Activated effector memory CD4-positive, alpha-beta T cell treated with anti-CD3 and anti-CD28 coated beads, Interleukin-2, amount 50 U/mL, for 16 hours (primary cell): Measurements from ENCODE around the gene SRD5A2.
"Not testable (repeated sequence)": the region's sequence is repeated elsewhere in the genome, so short reads cannot be mapped to it uniquely, and the experiment has no call there.

Source experiments
- DNase-seq: peaks from one replicate; pipeline ENCODE4 v3.0.0-alpha.2; 2020

SRD5A2 gene

GRCh38 chr2:31531101-31531500 is 49.6 kb downstream of the SRD5A2 start:
- no peak for DNase-seq

- DNase-seq: no peak
Observed at GRCh38 chr2:31529256-31529655, 51.5 kb downstream of the SRD5A2 start.

GRCh38 chr2:31528823-31529222 is 51.9 kb downstream of the SRD5A2 start:
- DNase-seq: no peak

GRCh38 chr2:31526946-31527732 is 53.6 kb downstream of the SRD5A2 start:
- DNase-seq: no peak

GRCh38 chr2:31525876-31526275 is 54.9 kb downstream of the SRD5A2 start:
- DNase-seq: no peak

GRCh38 chr2:31524592-31524991 is 56.1 kb downstream of the SRD5A2 start:
- DNase-seq: no peak

GRCh38 chr2:31523871-31524492 is 56.8 kb downstream of the SRD5A2 start:
- DNase-seq: peak; percentile 79

- DNase-seq: no peak
Observed at GRCh38 chr2:31522786-31523185, 58.0 kb downstream of the SRD5A2 start.

GRCh38 chr2:31517442-31518203 is 63.1 kb downstream of the SRD5A2 start:
- no peak for DNase-seq

- DNase-seq: no peak
Observed at GRCh38 chr2:31515586-31515985, 65.2 kb downstream of the SRD5A2 start.

- no peak for DNase-seq
Observed at GRCh38 chr2:31513553-31513952, 67.2 kb downstream of the SRD5A2 start.

- DNase-seq: no peak
Observed at GRCh38 chr2:31511376-31511775, 69.4 kb downstream of the SRD5A2 start.

- DNase-seq: no peak
Observed at GRCh38 chr2:31505111-31505510, 75.6 kb downstream of the SRD5A2 start.

GRCh38 chr2:31504311-31504710 is 76.4 kb downstream of the SRD5A2 start:
- no peak for DNase-seq

GRCh38 chr2:31496451-31496874 is 84.3 kb downstream of the SRD5A2 start:
- not testable (repeated sequence) for DNase-seq

GRCh38 chr2:31489339-31489738 is 91.4 kb downstream of the SRD5A2 start:
- DNase-seq: not testable (repeated sequence)

- no peak for DNase-seq
Observed at GRCh38 chr2:31483246-31483645, 97.5 kb downstream of the SRD5A2 start.

- DNase-seq: no peak
Observed at GRCh38 chr2:31476511-31477180, 104.1 kb downstream of the SRD5A2 start.

- no peak for DNase-seq
Observed at GRCh38 chr2:31475692-31476091, 105.0 kb downstream of the SRD5A2 start.

- no peak for DNase-seq
Observed at GRCh38 chr2:31474296-31474695, 106.4 kb downstream of the SRD5A2 start.
